HG03571 (cell line): ENCODE data around the gene SPATS2.
A peak's percentile ranks its signal among the peaks of the same experiment; 100 is the strongest.

ENCODE experiments used
- ATAC-seq: cut with Tn5 transposase; IDR thresholded peaks from one replicate; pipeline ENCODE4 v1.9.1; 2021; ENCODE audit not compliant: unreplicated experiment

Gene SPATS2

DNA sequence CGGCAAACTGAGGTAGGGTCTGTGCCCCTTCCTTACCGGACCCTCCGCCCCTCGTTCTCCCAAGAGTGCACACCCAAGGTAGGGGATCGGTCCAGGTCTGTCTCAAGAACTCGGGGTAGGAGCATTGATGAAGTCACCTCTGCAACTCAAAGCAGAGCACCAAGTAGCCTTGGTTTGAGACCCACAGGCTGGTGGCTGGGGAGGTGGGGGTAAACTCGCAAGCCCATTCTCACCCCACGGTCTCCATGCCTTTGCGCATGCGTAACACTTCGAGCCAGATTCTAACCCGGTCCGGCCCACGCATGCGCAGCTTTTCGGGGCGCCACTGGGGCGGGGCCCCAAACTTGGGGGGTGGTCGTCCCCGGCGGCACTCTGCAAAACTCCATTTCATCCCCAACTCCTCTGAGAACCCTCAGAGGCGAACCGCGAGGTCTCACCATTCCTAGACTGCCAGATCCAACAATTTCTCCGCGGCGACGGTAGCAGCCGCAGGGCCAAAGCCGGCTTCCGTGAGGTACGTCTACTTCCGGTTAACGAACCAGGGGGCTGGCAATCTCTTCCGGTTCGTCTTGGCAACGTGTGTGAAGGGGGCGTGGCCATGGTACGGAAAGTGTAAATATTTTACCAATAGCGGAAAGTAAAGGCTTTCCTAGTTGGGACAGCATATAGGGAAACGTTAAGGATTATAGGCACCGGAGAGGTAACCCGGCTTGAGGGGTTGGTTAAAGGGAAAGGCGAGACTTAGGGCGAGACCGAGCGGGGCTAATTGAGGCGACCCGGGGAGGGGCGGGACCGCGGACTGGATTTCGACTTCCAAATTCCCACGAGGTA, 200.6 kb downstream of the SPATS2 start, which contains the start of gene MCRS1:
MCRS1 (minus strand) TSS at position 532 of the 831 bp plus-strand sequence. CDS start 1,411 bp downstream, outside the sequence.
- peak; percentile 70 for ATAC-seq

DNA sequence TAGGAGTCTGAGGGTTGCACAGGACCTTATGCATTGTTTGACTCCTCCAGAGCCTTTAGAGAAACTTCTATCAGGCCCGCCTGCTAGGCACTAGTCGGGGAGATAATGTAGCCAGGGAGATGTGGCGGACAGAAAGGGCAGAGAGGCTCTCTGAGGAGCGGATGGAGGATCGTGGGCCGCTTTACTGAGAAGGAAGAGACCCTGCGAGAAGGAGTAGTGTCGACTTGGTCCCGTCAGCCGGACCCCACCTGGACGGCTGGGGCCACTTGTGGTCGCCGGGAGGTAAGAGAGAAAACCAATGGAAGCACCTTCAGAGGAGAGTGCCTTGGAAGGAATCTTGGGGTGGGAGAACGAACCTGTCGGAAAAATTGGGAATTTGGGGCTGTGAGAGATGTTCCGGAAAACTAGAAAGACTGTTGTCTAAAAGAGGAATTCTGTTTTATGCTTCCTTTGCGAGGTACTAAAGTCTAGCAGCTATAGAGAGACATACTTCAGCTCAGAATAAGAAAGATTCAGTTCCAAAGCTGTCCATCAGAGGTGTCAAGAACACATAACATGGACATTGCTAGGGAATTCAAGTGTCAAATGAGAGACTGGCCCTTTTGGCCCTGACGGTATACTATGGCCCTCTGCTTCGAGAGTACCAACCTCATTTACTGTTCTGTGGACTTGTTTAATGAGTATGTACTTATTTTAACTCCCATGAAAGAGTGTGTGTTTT, 201.3 kb downstream of the SPATS2 start:
- peak; percentile 8 for ATAC-seq
